GM12878 (cell line): Measurements from ENCODE around the gene CLCA2.

Experiments used
- CEBPB ChIP-seq, 2 experiments: fragments of 150-350 bp in 1 of 2; IDR thresholded peaks; 2 replicates each; pipeline ENCODE4 v1.6.1; 2012 to 2014; ENCODE audit warnings: low read depth in 2 of 2, low read length in 2 of 2, borderline replicate concordance in 1 of 2, inconsistent platforms in 1 of 2
- EZH2 ChIP-seq: IDR thresholded peaks from 2 replicates; pipeline ENCODE4 v1.6.1; 2012; ENCODE audit warnings: low read depth, mild to moderate bottlenecking, control low read depth, inconsistent platforms, low read length, borderline replicate concordance; ENCODE audit not compliant: control insufficient read depth
- NFIC ChIP-seq: IDR thresholded peaks from 2 replicates; pipeline ENCODE4 v1.6.1; 2012; ENCODE audit warnings: low read depth, mild to moderate bottlenecking, inconsistent platforms, low read length, moderate library complexity
- NR2C2 ChIP-seq: IDR thresholded peaks from 2 replicates; pipeline ENCODE4 v1.6.1; 2011; ENCODE audit warnings: borderline replicate concordance, low read depth; ENCODE audit not compliant: control insufficient read depth, insufficient read length
- SPI1 ChIP-seq: IDR thresholded peaks from 2 replicates; pipeline ENCODE4 v1.6.1; 2011; ENCODE audit warnings: low read depth, mild to moderate bottlenecking, low read length, moderate library complexity, borderline replicate concordance; ENCODE audit not compliant: insufficient read depth
- TBL1XR1 ChIP-seq: IDR thresholded peaks from 2 replicates; pipeline ENCODE4 v1.6.1; 2012; ENCODE audit warnings: low read depth, low read length, improper control_type of control experiment
- TF ChIP-seq, protein P1 (sequence below): fragments of 450-650 bp; IDR thresholded peaks from 2 replicates; pipeline ENCODE4 v1.6.1; 2016; ENCODE audit warnings: mild to moderate bottlenecking

GRCh38 chr1:86504137-86504479 lies 80.1 kb downstream of the CLCA2 start:
- TF ChIP-seq NFIC: no peak
- TF ChIP-seq EZH2: no peak
- TF ChIP-seq NR2C2: no peak
- TF ChIP-seq CEBPB (IDR thresholded peaks at IDR 0.05; ENCODE audit: borderline replicate concordance in 1 of 2, low read depth in 2 of 2, low read length in 2 of 2): no peak
- TF ChIP-seq SPI1: no peak
- TF ChIP-seq, protein P1, sequence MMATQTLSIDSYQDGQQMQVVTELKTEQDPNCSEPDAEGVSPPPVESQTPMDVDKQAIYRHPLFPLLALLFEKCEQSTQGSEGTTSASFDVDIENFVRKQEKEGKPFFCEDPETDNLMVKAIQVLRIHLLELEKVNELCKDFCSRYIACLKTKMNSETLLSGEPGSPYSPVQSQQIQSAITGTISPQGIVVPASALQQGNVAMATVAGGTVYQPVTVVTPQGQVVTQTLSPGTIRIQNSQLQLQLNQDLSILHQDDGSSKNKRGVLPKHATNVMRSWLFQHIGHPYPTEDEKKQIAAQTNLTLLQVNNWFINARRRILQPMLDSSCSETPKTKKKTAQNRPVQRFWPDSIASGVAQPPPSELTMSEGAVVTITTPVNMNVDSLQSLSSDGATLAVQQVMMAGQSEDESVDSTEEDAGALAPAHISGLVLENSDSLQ: no peak
- TF ChIP-seq TBL1XR1: no peak
